TTC549 (cell line): ENCODE data around the gene HAUS3.
"Not testable (repeated sequence)": the region's sequence is repeated elsewhere in the genome, so short reads cannot be mapped to it uniquely, and the experiment has no call there.

Experiments
- FAIRE-seq: peaks from 2 replicates; lab custom pipeline; 2012; peaks lifted over from hg19 to GRCh38; lab: Jason Lieb, UNC

HAUS3 gene

GRCh38 chr4:2218436-2218835, 23.5 kb downstream of the HAUS3 start:
- FAIRE-seq, result no peak

DNA sequence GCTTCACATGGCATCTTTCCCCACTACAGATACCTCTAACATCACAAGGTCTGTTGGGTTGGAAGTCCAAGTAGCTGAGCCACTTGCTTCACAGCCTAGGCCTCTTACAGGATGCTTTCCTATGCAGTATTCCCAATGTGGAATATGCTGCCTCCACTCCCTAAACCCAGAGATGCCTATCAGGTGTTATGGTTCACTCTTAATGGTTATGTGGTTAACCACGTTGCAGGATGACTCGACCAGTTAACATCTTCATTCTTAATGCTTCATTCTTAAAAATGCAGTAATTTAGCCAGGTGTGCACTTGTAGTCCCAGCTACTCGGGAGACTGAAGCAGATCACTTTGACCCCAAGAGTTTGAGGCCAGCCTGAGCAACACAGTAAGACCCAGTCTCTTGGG, 24.2 kb downstream of the HAUS3 start:
- no peak for FAIRE-seq

DNA sequence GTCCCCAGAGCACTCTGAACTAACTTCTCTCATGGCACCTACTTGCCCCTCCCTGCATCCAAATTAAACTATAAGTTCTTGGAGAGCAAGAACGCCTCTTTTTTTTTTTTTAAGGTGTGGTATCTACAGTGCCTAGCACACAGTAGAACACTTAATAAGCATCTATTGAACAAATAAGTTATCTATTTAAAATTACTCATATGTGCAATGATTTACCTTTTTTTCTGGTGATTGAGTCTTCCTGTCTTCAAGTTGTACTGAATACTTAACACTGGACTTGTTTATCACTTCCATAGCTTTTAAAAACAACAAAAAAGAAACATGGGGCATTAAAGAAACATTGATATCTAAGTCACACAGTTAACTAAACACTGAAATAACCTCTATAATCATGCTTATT, 29.1 kb downstream of the HAUS3 start:
- no peak for FAIRE-seq

GRCh38 chr4:2202789-2203188, 39.1 kb downstream of the HAUS3 start:
- FAIRE-seq, result not testable (repeated sequence)

GRCh38 chr4:2194496-2194895, 47.4 kb downstream of the HAUS3 start:
- no peak for FAIRE-seq

GRCh38 chr4:2193326-2193725, 48.6 kb downstream of the HAUS3 start:
- no peak for FAIRE-seq

DNA sequence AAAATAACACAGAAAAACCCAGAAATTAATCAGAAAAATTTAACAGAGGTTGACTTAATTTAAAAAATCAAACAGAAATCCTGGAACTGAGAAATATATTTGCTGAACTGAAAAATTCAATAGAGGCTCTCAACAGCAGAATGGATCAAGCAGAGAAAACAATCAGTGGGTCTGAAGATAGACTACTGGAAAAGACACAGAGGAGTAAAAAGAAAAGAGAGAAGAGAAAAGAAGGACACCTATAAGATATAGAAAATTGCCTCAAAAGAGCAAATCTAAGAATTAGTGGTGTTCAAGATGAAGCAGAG, 55.1 kb downstream of the HAUS3 start:
- no peak for FAIRE-seq

GRCh38 chr4:2186133-2186864, 55.6 kb downstream of the HAUS3 start:
- no peak for FAIRE-seq

DNA sequence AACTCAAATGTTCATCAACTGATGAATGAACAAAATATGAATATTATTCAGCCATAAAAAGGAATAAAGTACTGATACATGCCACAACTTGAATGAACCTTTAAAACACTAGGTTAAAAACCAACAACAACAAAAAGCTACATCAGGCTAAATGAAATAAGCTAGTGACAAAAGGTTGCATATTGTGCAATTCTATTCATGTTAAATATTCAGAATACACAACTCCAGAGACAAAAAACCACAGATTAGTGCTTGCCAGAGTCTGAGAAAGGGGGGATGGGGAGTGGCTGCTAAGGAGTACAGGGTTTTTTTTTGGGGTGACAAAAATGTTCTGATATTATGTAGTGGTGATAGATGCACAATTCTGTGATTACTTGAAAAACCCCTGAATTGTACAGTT, 58.5 kb downstream of the HAUS3 start:
- no peak for FAIRE-seq

DNA sequence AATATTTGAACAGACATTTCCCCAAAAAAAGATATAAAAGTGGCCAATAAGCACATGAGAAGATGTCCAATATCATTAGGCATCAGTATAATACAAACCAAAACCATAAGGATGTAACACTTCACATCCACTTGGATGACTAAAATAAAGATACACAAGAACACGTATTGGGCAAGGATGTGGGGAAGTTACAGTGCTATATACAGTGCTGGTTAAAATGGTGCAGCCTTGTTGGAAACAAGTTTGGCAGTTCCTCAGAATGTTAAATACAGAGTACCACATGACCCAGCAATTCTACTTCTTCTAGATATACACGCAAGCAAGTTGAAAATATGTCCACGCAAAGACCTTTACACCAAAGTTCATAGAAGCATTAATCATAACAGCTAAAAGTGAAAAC, 58.9 kb downstream of the HAUS3 start:
- no peak for FAIRE-seq

DNA sequence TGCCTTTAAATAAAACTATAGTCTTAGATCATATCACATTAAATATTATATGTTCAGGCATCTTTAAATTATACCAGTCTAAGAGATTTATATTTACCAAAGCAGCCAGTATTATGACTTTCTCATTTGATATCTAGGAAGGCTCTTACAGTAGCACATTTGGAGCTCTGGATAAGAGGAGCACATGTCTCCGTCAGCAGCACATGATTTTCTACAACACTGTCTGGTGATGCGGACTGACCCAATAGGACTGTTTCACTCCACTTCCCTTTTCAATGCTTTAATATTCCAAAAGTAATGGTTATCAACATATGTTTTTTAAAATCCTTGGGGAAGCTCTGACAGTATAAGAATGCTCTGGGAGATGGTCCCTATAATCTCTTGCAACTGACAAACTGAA, 61.5 kb downstream of the HAUS3 start:
- FAIRE-seq, result no peak

DNA sequence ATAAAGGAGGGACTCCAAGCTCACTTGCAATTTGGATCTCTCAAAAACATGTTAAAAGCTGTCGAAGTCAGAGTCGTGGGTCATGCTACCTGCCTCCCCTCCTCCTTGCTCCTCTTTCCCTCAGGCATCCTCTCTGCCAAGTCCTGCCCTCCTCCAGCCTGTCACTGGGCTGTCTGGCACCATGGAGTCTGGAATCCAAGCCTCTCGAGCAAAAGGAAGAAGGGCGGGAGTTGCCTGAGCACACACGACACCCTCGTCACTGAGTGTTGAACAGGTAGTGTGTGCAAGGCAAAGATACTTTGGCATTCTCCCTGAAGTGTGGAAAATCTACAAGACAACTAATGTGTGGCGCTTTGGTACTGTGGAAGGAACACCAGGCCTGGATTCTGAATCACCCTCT, 62.2 kb downstream of the HAUS3 start:
- FAIRE-seq, result no peak

- FAIRE-seq, result no peak
These were observed 62.9 kb downstream of the HAUS3 start for GRCh38 chr4:2178986-2179385.
